Ishikawa (cell line): ENCODE data around the gene MDC1.

Experiments
- EP300 ChIP-seq: IDR thresholded peaks from 2 replicates; pipeline ENCODE4 v1.6.1; 2012; ENCODE audit warnings: borderline replicate concordance
- RAD21 ChIP-seq: IDR thresholded peaks from 2 replicates; pipeline ENCODE4 v1.6.1; 2012; ENCODE audit warnings: low read depth
- TAF1 ChIP-seq: IDR thresholded peaks from 2 replicates; pipeline ENCODE4 v1.6.1; 2012; ENCODE audit warnings: low read depth, mild to moderate bottlenecking
- TF ChIP-seq, protein P1 (sequence below): IDR thresholded peaks from 2 replicates; pipeline ENCODE4 v1.6.1; 2012; ENCODE audit warnings: low read depth, mild to moderate bottlenecking

DNA sequence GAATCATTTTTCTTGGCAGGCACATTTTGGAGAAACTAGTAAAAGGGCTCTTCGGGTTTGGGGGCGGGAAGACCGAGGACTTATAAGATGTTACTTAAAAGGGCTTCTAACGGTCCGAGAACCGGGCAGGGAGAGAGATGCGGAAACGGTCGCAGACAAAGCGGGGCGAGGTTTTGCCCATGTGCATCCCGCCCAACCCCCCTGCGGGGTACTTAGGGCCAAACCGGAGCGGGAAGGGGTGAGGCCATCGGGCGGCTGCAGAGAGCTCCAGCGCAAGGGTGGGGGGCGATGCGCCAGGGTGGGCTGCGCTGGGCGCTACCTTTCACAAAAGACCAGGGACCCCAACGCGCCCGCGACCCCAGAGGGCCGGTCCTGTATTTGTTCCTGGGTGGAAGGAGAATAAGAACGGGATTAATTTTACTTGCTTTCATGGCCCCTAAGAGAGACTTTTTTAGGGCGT is 3.7 kb upstream of the MDC1 start:
- TF ChIP-seq TAF1 (no peak), RAD21 (no peak), EP300 (no peak)
- TF ChIP-seq, protein P1, sequence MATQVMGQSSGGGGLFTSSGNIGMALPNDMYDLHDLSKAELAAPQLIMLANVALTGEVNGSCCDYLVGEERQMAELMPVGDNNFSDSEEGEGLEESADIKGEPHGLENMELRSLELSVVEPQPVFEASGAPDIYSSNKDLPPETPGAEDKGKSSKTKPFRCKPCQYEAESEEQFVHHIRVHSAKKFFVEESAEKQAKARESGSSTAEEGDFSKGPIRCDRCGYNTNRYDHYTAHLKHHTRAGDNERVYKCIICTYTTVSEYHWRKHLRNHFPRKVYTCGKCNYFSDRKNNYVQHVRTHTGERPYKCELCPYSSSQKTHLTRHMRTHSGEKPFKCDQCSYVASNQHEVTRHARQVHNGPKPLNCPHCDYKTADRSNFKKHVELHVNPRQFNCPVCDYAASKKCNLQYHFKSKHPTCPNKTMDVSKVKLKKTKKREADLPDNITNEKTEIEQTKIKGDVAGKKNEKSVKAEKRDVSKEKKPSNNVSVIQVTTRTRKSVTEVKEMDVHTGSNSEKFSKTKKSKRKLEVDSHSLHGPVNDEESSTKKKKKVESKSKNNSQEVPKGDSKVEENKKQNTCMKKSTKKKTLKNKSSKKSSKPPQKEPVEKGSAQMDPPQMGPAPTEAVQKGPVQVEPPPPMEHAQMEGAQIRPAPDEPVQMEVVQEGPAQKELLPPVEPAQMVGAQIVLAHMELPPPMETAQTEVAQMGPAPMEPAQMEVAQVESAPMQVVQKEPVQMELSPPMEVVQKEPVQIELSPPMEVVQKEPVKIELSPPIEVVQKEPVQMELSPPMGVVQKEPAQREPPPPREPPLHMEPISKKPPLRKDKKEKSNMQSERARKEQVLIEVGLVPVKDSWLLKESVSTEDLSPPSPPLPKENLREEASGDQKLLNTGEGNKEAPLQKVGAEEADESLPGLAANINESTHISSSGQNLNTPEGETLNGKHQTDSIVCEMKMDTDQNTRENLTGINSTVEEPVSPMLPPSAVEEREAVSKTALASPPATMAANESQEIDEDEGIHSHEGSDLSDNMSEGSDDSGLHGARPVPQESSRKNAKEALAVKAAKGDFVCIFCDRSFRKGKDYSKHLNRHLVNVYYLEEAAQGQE = no peak
